K562 (cell line): Measurements from ENCODE around the gene CECR2. TPM values are rescaled to one million over a fixed set of nuclear protein-coding genes. Genes with fewer than 3 reads are reported as not detected.

Source experiments
- ATAC-seq: fragments of 200-7000 bp; cut with Tn5 transposase; 3 replicates; pipeline ENCODE4 v1.9.1; 2020; ENCODE audit warnings: moderate library complexity
- BruUV-seq: library from RNA; stranded (reverse); fragments of 400-500 nt; replicated peaks from 2 replicates; lab custom pipeline; 2021; lab: Mats Ljungman, UMichigan
- CTCF ChIA-PET: fragments of 300-600 bp; formaldehyde crosslinking; extraction: SDS; loops from one replicate; lab custom pipeline; 2021; ENCODE audit warnings: low intra/inter-chr PET ratio; lab: Yijun Ruan, JAX
- POLR2A ChIA-PET: fragments of 300-600, 350-650 bp; sonication (Branson Sonifier 250); formaldehyde crosslinking; extraction: SDS; loops from one replicate; lab custom pipeline; 2021; ENCODE audit warnings: antibody characterized with exemption, inconsistent platforms; lab: Yijun Ruan, JAX
- DNase-seq, 4 experiments: peaks; one replicate each; pipeline versions ENCODE4 v3.0.0 to v3.0.0-alpha.2; 2011 to 2018; ENCODE audit warnings: low spot score in 3 of 4, mixed read lengths in 3 of 4; ENCODE audit errors: extremely low read depth in 1 of 4
- FAIRE-seq: peaks from 2 replicates; lab custom pipeline; 2011; peaks lifted over from hg19 to GRCh38; lab: Jason Lieb, UNC
- H2AFZ ChIP-seq: 2 replicates; pipeline ENCODE4 v1.6.0; 2011; ENCODE audit warnings: low read depth, low read length, control low read depth, inconsistent platforms
- H3K27ac ChIP-seq: fragments of 200-600 bp; 3 replicates; pipeline ENCODE4 v1.8.0; 2011; ENCODE audit warnings: low read depth, mild to moderate bottlenecking, control low read depth, inconsistent platforms, low read length, moderate library complexity, mixed read lengths; ENCODE audit errors: extremely low read depth
- H3K27me3 ChIP-seq, 2 experiments: fragments of 300-600 bp in 1 of 2; 2 replicates in 1 of 2; 3 replicates in 1 of 2; pipeline versions ENCODE4 v1.6.0 to v1.8.0; 2011; ENCODE audit warnings: inconsistent platforms in 2 of 2, low read length in 2 of 2, mild to moderate bottlenecking in 1 of 2, mixed read lengths in 1 of 2, moderate library complexity in 1 of 2; ENCODE audit not compliant: control insufficient read depth in 2 of 2, insufficient read depth in 2 of 2
- H3K36me3 ChIP-seq: fragments of 300-600 bp; 3 replicates; pipeline ENCODE4 v1.8.0; 2011; ENCODE audit warnings: mild to moderate bottlenecking, low read length, inconsistent platforms; ENCODE audit not compliant: control insufficient read depth, insufficient read depth
- H3K4me1 ChIP-seq, 2 experiments: fragments of 200-600 bp in 1 of 2; replicated peaks in 1 of 2; 2 replicates in 1 of 2; 3 replicates in 1 of 2; pipeline versions ENCODE4 v1.5.1 to v1.8.0; 2011; ENCODE audit warnings: inconsistent platforms in 2 of 2, low read length in 2 of 2, mild to moderate bottlenecking in 1 of 2, mixed read lengths in 1 of 2, moderate library complexity in 1 of 2; ENCODE audit not compliant: control insufficient read depth in 2 of 2, insufficient read depth in 2 of 2
- H3K4me2 ChIP-seq: 2 replicates; pipeline ENCODE4 v1.6.1; 2011; ENCODE audit warnings: low read length, control low read depth, inconsistent platforms, mixed read lengths; ENCODE audit not compliant: insufficient read depth
- H3K4me3 ChIP-seq: fragments of 200-600 bp; sonication (generic), shearing (Covaris generic); 2 replicates; pipeline ENCODE4 v1.5.1; 2016; ENCODE audit warnings: control low read depth, inconsistent platforms
- H3K79me2 ChIP-seq: fragments of 200-600 bp; 3 replicates; pipeline ENCODE4 v1.8.0; 2011; ENCODE audit warnings: low read length, inconsistent platforms; ENCODE audit not compliant: control insufficient read depth, insufficient read depth
- H3K9ac ChIP-seq, 2 experiments: 2 replicates each; pipeline versions ENCODE4 v1.6.0 to v1.6.1; 2011; ENCODE audit warnings: low read depth in 2 of 2, low read length in 2 of 2, control low read depth in 1 of 2, inconsistent platforms in 1 of 2, mild to moderate bottlenecking in 1 of 2, mixed read lengths in 1 of 2; ENCODE audit not compliant: insufficient read depth in 1 of 2
- H3K9me1 ChIP-seq: one replicate; pipeline ENCODE4 v1.6.0; 2011; ENCODE audit warnings: inconsistent platforms, mild to moderate bottlenecking, low read length, moderate library complexity; ENCODE audit not compliant: control insufficient read depth, insufficient read depth
- H3K9me3 ChIP-seq: replicated peaks from 2 replicates; pipeline ENCODE4 v1.5.1; 2011; ENCODE audit warnings: low read depth, low read length, inconsistent platforms; ENCODE audit not compliant: control insufficient read depth, insufficient read depth
- H4K20me1 ChIP-seq: replicated peaks from 2 replicates; pipeline ENCODE4 v1.6.1; 2011; ENCODE audit warnings: low read length, inconsistent platforms, mixed read lengths; ENCODE audit not compliant: control insufficient read depth, insufficient read depth
- ARNT ChIP-seq, 2 experiments: fragments of 450-650 bp; IDR thresholded peaks; 2 replicates each; pipeline ENCODE4 v1.6.1; 2016; ENCODE audit warnings: mild to moderate bottlenecking in 1 of 2
- KLF16 ChIP-seq: IDR thresholded peaks from 2 replicates; pipeline ENCODE4 v1.6.1; 2016; ENCODE audit warnings: antibody characterized with exemption
- MITF ChIP-seq: IDR thresholded peaks from 2 replicates; pipeline ENCODE4 v1.6.1; 2014; ENCODE audit warnings: antibody characterized with exemption
- NCOA1 ChIP-seq: fragments of 450-650 bp; IDR thresholded peaks from 2 replicates; pipeline ENCODE4 v1.6.1; 2016; ENCODE audit warnings: low read depth
- NELFE ChIP-seq: IDR thresholded peaks from 2 replicates; pipeline ENCODE4 v1.6.1; 2011; ENCODE audit warnings: mild to moderate bottlenecking; ENCODE audit not compliant: insufficient read depth, insufficient read length
- WGBS: fragments of 100-300 bp; shearing (Covaris generic); methylation state at CpG from one replicate; pipeline ENCODE4 v1.1.6; 2016; ENCODE audit warnings: low coverage, mixed read lengths; ENCODE audit not compliant: insufficient coverage; ENCODE audit errors: missing lambda C conversion rate; 5-methylcytosine and 5-hydroxymethylcytosine counted together
- in situ Hi-C: fragments of 300-500 bp; cut with MboI; formaldehyde crosslinking; loops from 4 replicates; pipeline ENCODE4 v1.15.0; 2018; ENCODE audit warnings: inconsistent platforms, mixed read lengths
- intact Hi-C: fragments of 100-400 bp; cut with micrococcal nuclease; formaldehyde crosslinking; loops from 2 replicates; pipeline ENCODE4 v1.14.2; 2022
- polyA plus RNA-seq, 8 experiments: library from polyadenylated mRNA; depleted of rRNA in 4 of 8; stranded (reverse) in 5 of 8; unstranded in 3 of 8; fragments of >200 nt; fragmentation: Nextera tagmentation in 2 of 8; fragmentation: Illumina TruSeq in 1 of 8; extraction: Ambion mirVana in 2 of 8; extraction: Trizol in 1 of 8; gene quantifications; 2 replicates each; pipeline versions ENCODE4 v1.2.1 to v1.2.3, GENCODE V29; 2011 to 2014; ENCODE audit warnings: inconsistent platforms in 1 of 8, missing spikeins in 1 of 8
- total RNA-seq, 7 experiments: library from RNA; depleted of rRNA in 6 of 7; stranded (reverse); fragments of >200 nt in 6 of 7; fragmentation: Illumina TruSeq in 2 of 7; extraction: Trizol in 2 of 7; gene quantifications; 2 replicates each; pipeline versions ENCODE4 v1.2.1 to v1.2.3, GENCODE V29; 2011 to 2021; ENCODE audit warnings: low replicate concordance in 1 of 7
- TF ChIP-seq, protein P1 (sequence below), 2 experiments: fragments of 450-650 bp in 1 of 2; IDR thresholded peaks; 2 replicates each; pipeline ENCODE4 v1.6.1; 2011 to 2017; ENCODE audit warnings: low read depth in 2 of 2, antibody characterized with exemption in 1 of 2, borderline replicate concordance in 1 of 2, low read length in 1 of 2, mild to moderate bottlenecking in 1 of 2, mixed read lengths in 1 of 2; ENCODE audit not compliant: control insufficient read depth in 1 of 2
- TF ChIP-seq, protein P2 (sequence below), 2 experiments: fragments of 450-650 bp in 1 of 2; sonication (generic) in 1 of 2; formaldehyde crosslinking in 1 of 2; IDR thresholded peaks in 1 of 2; conservative IDR thresholded peaks in 1 of 2; 2 replicates each; pipeline versions ENCODE4 v1.6.1 to v1.8.1; 2016 to 2023; ENCODE audit warnings: mild to moderate bottlenecking in 2 of 2, moderate library complexity in 2 of 2, inconsistent platforms in 1 of 2, missing genetic modification reagents in 1 of 2

CECR2 gene
- total and polyA plus RNA-seq, 9 of the 15 experiments (the other 6 are each of a cell fraction or from before 2014, with no cell fraction given): 0.01 to 1.00 (median 0.27) TPM

GRCh38 chr22:17549655-17550054 is 180.4 kb downstream of the CECR2 start:
- Histone ChIP-seq H2AFZ (no peak overlapping the region), H3K36me3 (no peaks in the 10 kb centered on the region), H3K4me2 (no peak overlapping the region), H3K79me2 (no peaks in the 10 kb centered on the region), H3K27ac (no peak overlapping the region), H3K4me1 (0 out of 5 replicates have a peak, but pooled peaks cover 0 to 4% of the 10 kb centered on the region in 2 experiments), H3K4me3 (no peak overlapping the region), H3K9me3 (no peaks in the 10 kb centered on the region), H3K9ac (no peak overlapping the region), H3K9me1 (no peaks in the 10 kb centered on the region), H4K20me1 (no peaks in the 10 kb centered on the region), H3K27me3 (peaks cover 45 to 53% of the 10 kb centered on the region in 2 experiments)
- FAIRE-seq: no peak
- intact Hi-C loops (no loop called here), in situ Hi-C loops (loop anchor here (10.0 kb wide), 2 partner anchors 185 to 525 kb away; partner anchors contain the start of gene PEX26)
- ChIA-PET POLR2A (no interaction called here), CTCF (no interaction called here)
- WGBS: 5% methylated on average over 5 of the region's 5 CpGs
- ATAC-seq: no peak
- no TSS peak for BruUV-seq
- no peak for TF ChIP-seq ARNT (IDR thresholded peaks at IDR 0.05)
- no peak for DNase-seq

DNA sequence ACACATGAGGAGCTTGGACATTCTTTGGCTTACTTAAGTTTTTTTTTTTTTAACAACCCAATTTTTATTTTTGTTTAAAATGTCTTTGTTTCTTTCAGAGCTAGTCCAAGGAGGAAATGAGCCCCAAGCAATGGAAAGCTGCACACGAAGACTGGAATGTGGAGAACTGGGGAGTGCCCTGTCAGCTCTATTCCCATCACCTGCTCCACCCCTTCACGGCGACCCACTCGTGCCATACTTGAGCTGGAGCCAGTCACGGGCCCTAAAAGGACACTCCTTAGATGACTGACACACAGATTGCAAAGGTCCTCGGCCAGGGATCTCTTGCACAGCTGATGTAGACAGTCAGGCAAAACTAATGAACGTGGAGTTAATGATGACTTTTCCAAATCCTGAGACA is 183.5 kb downstream of the CECR2 start:
- intact Hi-C loops (no loop called here), in situ Hi-C loops (loop anchor here (10.0 kb wide), 2 partner anchors 182 to 522 kb away; partner anchors contain the start of gene PEX26)
- Histone ChIP-seq H3K9ac (no peak overlapping the region), H2AFZ (no peak overlapping the region), H3K4me3 (no peak overlapping the region), H4K20me1 (no peaks in the 10 kb centered on the region), H3K4me1 (0 out of 5 replicates have a peak, but pooled peaks cover 0 to 4% of the 10 kb centered on the region in 2 experiments), H3K9me1 (no peaks in the 10 kb centered on the region), H3K27me3 (peaks cover 58 to 67% of the 10 kb centered on the region in 2 experiments), H3K79me2 (no peaks in the 10 kb centered on the region), H3K9me3 (no peaks in the 10 kb centered on the region), H3K36me3 (no peaks in the 10 kb centered on the region), H3K27ac (no peak overlapping the region), H3K4me2 (no peak overlapping the region)
- no peak for ATAC-seq
- CTCF ChIA-PET: no interaction called here
- BruUV-seq: no TSS peak
- DNase-seq: no peak
- 7% methylated on average over 7 of the region's 7 CpGs for WGBS
- POLR2A ChIA-PET: interaction anchor here (0.9 to 1.3 kb wide), 2 partner anchors 10 to 123 kb away, joined by 4 to 5 read pairs; no protein-coding TSS in a partner anchor
- FAIRE-seq: no peak
- TF ChIP-seq, protein P1, sequence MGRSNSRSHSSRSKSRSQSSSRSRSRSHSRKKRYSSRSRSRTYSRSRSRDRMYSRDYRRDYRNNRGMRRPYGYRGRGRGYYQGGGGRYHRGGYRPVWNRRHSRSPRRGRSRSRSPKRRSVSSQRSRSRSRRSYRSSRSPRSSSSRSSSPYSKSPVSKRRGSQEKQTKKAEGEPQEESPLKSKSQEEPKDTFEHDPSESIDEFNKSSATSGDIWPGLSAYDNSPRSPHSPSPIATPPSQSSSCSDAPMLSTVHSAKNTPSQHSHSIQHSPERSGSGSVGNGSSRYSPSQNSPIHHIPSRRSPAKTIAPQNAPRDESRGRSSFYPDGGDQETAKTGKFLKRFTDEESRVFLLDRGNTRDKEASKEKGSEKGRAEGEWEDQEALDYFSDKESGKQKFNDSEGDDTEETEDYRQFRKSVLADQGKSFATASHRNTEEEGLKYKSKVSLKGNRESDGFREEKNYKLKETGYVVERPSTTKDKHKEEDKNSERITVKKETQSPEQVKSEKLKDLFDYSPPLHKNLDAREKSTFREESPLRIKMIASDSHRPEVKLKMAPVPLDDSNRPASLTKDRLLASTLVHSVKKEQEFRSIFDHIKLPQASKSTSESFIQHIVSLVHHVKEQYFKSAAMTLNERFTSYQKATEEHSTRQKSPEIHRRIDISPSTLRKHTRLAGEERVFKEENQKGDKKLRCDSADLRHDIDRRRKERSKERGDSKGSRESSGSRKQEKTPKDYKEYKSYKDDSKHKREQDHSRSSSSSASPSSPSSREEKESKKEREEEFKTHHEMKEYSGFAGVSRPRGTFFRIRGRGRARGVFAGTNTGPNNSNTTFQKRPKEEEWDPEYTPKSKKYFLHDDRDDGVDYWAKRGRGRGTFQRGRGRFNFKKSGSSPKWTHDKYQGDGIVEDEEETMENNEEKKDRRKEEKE (IDR thresholded peaks at IDR 0.05; ENCODE audit: borderline replicate concordance in 1 of 2, control insufficient read depth in 1 of 2, low read depth in 2 of 2, low read length in 1 of 2): no peak
- no peak for TF ChIP-seq KLF16
- TF ChIP-seq NCOA1: no peak
- TF ChIP-seq NELFE: no peak
- TF ChIP-seq, protein P2, sequence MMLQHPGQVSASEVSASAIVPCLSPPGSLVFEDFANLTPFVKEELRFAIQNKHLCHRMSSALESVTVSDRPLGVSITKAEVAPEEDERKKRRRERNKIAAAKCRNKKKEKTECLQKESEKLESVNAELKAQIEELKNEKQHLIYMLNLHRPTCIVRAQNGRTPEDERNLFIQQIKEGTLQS (IDR thresholded peaks at IDR 0.05): no peak
- TF ChIP-seq, protein P2 (CRISPR knock-in tag; conservative IDR thresholded peaks at IDR 0.05): no peak
- TF ChIP-seq MITF: no peak
